A549 (cell line): Measurements from ENCODE around the gene AP2B1.

Source experiments
- KDM5A ChIP-seq: fragments of 200-600 bp; sonication (generic); IDR thresholded peaks from 2 replicates; pipeline ENCODE4 v1.6.1; 2016; ENCODE audit warnings: antibody characterized with exemption, mild to moderate bottlenecking
- MAZ ChIP-seq: fragments of 150-350 bp; IDR thresholded peaks from 2 replicates; pipeline ENCODE4 v1.6.1; 2014; ENCODE audit warnings: antibody characterized with exemption, low read depth, low read length, borderline replicate concordance
- POLR2A ChIP-seq: IDR thresholded peaks from 2 replicates; pipeline ENCODE4 v1.6.1; 2012; ENCODE audit warnings: mild to moderate bottlenecking, low read length
- RCOR1 ChIP-seq: fragments of 150-350 bp; IDR thresholded peaks from 2 replicates; pipeline ENCODE4 v1.6.1; 2014; ENCODE audit warnings: antibody characterized with exemption, low read length, low read depth
- TP53 ChIP-seq: fragments of 250-450 bp; sonication (Bioruptor Pico); IDR thresholded peaks from 2 replicates; pipeline ENCODE4 v1.5.0; 2021; ENCODE audit warnings: mild to moderate bottlenecking, moderate library complexity
- ZFP36 ChIP-seq: fragments of 450-650 bp; IDR thresholded peaks from 2 replicates; pipeline ENCODE4 v1.6.1; 2014; ENCODE audit warnings: borderline replicate concordance; ENCODE audit not compliant: partially characterized antibody
- TF ChIP-seq, protein P1 (sequence below): fragments of >200 bp; sonication (Bioruptor Twin); formaldehyde crosslinking; IDR thresholded peaks from 3 replicates; pipeline ENCODE4 v1.5.1; 2016

DNA sequence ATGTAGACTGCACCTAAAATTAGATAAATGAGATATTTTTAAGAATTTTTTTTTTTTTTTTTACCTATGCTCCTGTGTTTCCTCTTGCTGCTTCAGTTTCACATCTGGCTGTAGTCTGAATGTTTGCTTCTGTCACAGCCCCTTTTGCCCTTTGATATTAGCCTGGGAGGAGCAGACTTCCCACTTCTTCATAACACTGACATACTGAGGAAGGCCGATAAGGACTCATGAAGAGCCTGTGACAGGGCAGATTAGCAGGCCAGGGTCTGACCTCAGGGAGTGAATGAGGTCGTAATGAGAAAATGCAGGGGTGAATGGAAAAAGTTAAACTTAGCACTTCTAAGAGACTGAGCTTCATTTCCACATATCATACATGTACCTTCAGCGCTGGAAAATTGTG lies 26.4 kb upstream of the AP2B1 start, which contains the start of gene SLFN14:
- TF ChIP-seq KDM5A, result no peak
- no peak for TF ChIP-seq POLR2A
- TF ChIP-seq RCOR1, result no peak
- TF ChIP-seq, protein P1, sequence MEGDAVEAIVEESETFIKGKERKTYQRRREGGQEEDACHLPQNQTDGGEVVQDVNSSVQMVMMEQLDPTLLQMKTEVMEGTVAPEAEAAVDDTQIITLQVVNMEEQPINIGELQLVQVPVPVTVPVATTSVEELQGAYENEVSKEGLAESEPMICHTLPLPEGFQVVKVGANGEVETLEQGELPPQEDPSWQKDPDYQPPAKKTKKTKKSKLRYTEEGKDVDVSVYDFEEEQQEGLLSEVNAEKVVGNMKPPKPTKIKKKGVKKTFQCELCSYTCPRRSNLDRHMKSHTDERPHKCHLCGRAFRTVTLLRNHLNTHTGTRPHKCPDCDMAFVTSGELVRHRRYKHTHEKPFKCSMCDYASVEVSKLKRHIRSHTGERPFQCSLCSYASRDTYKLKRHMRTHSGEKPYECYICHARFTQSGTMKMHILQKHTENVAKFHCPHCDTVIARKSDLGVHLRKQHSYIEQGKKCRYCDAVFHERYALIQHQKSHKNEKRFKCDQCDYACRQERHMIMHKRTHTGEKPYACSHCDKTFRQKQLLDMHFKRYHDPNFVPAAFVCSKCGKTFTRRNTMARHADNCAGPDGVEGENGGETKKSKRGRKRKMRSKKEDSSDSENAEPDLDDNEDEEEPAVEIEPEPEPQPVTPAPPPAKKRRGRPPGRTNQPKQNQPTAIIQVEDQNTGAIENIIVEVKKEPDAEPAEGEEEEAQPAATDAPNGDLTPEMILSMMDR, result no peak
- no peak for TF ChIP-seq MAZ
- TF ChIP-seq ZFP36, result no peak
- TF ChIP-seq TP53, result no peak
